Hippocampal formation (tissue), 2 donors: Measurements from ENCODE around the gene P2RY4.
"Not testable (repeated sequence)": the region's sequence is repeated elsewhere in the genome, so short reads cannot be mapped to it uniquely, and the experiment has no call there.

Experiments
- DNase-seq, 2 donors: peaks; one replicate each; lab custom pipeline; 2025; lab: John Stamatoyannopoulos, UW

Gene P2RY4

GRCh38 chrX:70260104-70260503 is at the start of gene P2RY4:
Gene P2RY4, minus strand, starts transcription at chrX:70260204. Its CDS starts 580 bp downstream, at chrX:70259624.
- no peak for DNase-seq

GRCh38 chrX:70301716-70302115 is 41.7 kb upstream of the P2RY4 start:
- no peak for DNase-seq

DNA sequence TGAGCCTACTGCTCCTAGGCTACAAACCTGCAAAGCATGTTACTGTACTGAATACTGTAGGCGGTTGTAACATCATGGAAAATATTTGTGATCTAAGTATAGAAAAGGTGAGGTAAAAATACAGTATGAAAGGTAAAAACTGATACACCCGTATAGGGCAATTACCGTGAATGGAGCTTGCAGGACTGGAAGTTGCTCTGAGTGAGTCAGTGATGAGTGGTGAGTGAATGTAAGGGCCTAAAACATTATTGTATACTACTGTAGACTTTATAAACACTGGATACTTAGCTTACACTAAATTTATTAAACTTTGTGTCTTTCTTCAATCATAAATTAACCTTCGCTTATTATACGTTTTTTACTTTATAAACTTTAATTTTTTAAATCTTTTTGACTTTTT is 33.6 kb upstream of the P2RY4 start:
- no peak for DNase-seq

DNA sequence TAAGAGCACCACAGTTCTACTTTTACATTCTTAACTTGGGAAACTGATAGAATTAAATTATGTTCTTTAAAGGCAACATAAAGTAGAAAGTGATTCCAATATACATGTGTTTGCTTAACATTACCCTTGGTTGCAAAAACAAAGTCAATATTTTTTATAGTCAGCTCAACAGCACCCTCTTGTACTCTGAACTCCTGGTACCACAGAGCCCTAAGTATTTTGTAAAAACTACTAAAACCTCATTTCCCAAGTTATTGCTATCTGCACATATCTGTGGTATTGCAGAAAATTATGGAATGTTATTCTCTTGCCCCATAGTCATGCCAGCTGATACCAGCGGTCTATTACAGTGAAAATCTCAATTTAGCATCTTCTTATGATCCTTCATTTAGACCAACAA is 32.8 kb upstream of the P2RY4 start:
- no peak for DNase-seq

GRCh38 chrX:70289793-70290770 is 30.1 kb upstream of the P2RY4 start, which contains the start of the genes KIF4A and PDZD11:
Gene KIF4A, plus strand, starts transcription at chrX:70290104. Its CDS starts 355 bp downstream, at chrX:70290459.
Gene PDZD11, minus strand, starts transcription at chrX:70289927. Its CDS starts 586 bp downstream, at chrX:70289341.
- peak; percentile 19 to 58 for DNase-seq

- no peak for DNase-seq
Measured at GRCh38 chrX:70289168-70289792, 29.3 kb upstream of the P2RY4 start.

DNA sequence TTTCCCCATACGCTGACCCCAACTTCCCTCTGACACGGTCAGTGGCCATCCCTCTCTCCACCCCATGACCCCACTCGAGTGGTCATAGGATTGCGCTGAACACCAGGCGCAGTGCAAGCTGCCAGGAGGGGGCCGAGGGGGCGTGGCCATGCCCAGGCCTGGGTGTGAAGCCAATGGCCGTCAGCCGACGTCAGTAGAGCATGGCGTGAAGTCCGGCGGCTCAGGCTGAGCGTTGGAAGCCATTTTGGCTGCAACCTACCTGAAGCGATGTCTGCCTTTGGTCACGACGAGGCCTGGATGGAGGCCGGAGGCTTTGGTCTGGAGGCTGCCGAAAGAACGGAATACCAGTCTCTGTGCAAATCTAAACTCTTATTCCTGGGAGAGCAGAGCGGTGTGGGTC is 21.9 kb upstream of the P2RY4 start, which contains the start of gene RAB41:
Gene RAB41 (plus strand): TSS at position 222 of the 400 bp plus-strand sequence. CDS start 46 bp downstream, at position 268.
- DNase-seq: no peak

- no peak for DNase-seq
Measured at GRCh38 chrX:70280573-70280972, 20.6 kb upstream of the P2RY4 start.

- no peak for DNase-seq
Measured at GRCh38 chrX:70279081-70279480, 19.1 kb upstream of the P2RY4 start.

DNA sequence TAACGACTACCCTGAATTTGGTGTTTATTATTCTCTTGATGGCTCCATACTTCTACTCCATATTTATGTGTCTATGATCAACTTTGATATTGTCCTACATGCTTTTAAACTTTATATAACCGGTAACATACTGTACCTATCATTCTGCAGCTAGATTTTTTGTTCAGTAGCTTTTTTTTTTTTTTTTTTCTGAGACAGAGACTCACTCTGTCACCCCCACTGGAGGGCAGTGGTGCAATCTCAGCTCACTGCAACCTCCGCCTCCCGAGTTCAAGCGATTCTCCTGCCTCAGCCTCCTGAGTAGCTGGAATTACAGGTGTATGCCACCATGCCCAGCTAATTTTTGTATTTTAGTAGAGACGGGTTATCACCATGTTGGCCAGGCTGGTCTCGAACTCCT is 14.0 kb upstream of the P2RY4 start:
- not testable (repeated sequence) for DNase-seq

DNA sequence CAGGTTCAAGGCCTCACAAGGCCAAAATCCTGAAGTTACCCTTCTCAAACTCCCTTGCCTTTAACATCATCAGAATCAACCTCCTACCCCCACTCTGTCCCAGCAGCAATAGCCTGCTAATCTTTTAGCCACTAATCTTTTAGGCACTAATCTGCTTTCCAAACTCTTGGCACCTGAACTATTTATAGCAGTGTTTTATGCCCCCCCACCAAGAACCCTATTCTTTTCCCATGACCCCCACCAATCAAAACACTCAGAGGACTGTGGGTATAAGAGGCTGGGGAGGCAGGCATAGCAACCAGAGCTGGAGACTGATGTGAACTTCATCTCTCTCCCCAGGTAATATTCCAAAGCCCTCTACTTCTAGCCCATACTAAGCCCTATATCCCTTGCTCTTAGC is 8.0 kb upstream of the P2RY4 start, which contains the start of gene ARR3:
Gene ARR3 (plus strand): TSS at position 301 of the 400 bp plus-strand sequence. CDS start 1,052 bp downstream, outside the sequence.
- DNase-seq: no peak

- DNase-seq: no peak
Measured at GRCh38 chrX:70264784-70265183, 4.8 kb upstream of the P2RY4 start.

GRCh38 chrX:70262952-70263567 is 3.1 kb upstream of the P2RY4 start:
- DNase-seq: no peak

GRCh38 chrX:70257423-70258288 is 2.3 kb downstream of the P2RY4 start:
- DNase-seq: no peak

DNA sequence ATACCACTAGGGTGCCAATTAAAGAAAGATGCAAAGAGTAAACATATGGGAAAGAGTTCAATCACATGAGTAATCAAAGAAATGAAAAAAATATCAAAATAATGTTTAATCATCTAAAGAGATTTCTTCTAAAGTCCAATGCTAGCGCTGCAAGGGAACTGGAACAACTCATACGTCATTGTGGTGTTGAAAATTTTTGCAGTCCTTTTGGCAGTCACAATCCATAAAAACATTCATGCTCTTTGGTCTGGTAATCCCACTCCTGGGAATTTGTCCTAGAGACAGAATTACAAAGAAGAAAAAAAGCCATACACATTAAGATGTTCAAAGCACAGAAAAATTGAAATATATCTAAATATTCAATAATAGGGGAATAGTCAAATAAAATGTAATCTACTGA is 4.6 kb downstream of the P2RY4 start:
- DNase-seq: no peak

DNA sequence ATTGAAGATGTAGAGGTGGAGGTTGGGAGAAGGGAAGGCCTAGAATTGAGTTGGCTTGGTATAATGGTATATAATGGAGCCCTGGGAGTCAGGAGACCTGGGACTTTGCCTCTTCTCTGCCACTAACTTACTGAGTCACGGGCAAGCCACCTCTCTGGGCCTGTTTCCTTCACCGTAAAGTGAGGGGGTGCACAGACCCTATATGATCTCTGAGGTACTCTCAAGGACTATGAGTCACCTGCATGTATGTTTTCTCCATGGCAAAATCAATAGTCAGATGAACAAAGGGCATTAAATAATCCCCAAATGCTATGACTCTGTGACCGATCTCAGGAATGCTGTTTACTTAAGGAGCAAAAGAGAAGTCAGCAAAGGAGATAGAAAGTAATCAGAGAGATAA is 5.1 kb downstream of the P2RY4 start:
- no peak for DNase-seq

- no peak for DNase-seq
Measured at GRCh38 chrX:70254063-70254400, 6.0 kb downstream of the P2RY4 start.

DNA sequence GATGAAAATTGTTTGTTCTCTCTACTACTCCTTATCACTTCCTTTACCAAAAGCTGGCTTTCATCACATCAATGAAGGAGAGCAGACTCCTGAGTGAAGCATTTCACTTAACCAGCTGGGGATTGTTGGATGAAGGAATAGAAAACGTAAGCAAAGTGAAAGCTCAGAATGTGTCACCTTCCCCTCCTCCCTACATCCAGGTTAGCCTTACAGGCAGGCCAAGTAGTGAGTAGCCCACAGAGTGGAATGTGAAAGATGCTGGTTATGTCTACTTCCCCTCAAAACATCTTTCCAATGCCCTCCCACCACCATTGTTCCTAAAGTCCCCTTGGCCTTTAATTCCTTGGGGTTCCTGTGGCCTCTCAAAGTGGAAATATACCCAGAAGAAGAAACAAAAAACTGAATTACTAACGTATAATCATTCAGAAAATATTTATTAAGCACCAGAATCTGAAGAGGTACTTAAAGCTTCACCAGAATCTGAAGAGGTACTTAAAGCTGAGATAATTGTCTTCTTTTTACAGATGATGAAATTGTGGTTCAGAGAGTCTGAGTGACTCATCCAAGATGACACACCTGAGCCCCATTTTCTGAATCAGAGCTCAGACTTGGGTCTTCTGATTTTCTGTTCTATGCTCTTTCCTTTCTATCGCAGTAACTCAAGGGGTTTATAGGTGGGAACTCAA is 6.5 kb downstream of the P2RY4 start:
- DNase-seq: no peak

GRCh38 chrX:70252491-70252890 is 7.5 kb downstream of the P2RY4 start:
- DNase-seq: no peak

GRCh38 chrX:70247252-70247651 is 12.8 kb downstream of the P2RY4 start:
- DNase-seq: no peak

GRCh38 chrX:70244881-70245280 is 15.1 kb downstream of the P2RY4 start:
- DNase-seq: no peak
